HFFc6 (cell line): ENCODE measurements around the gene ANXA3. TPM values are rescaled to one million over a fixed set of nuclear protein-coding genes. Genes with fewer than 3 reads are reported as not detected.

Source experiments
- DNase-seq: peaks from one replicate; pipeline ENCODE4 v3.0.0-alpha.2; 2018
- H3K27ac Mint-ChIP-seq: 2 replicates; pipeline ENCODE4 v1.8.0; 2020; ENCODE audit warnings: mild to moderate bottlenecking, mixed read lengths
- H3K27me3 Mint-ChIP-seq: 2 replicates; pipeline ENCODE4 v1.8.0; 2021; ENCODE audit warnings: mild to moderate bottlenecking, moderate library complexity, mixed read lengths; ENCODE audit not compliant: insufficient read depth
- H3K36me3 Mint-ChIP-seq: 2 replicates; pipeline ENCODE4 v1.8.0; 2021; ENCODE audit warnings: low read depth, mixed read lengths
- H3K4me1 Mint-ChIP-seq: 2 replicates; pipeline ENCODE4 v1.8.0; 2020; ENCODE audit warnings: low read depth, mixed read lengths
- H3K4me3 Mint-ChIP-seq: 2 replicates; pipeline ENCODE4 v1.8.0; 2020; ENCODE audit warnings: mild to moderate bottlenecking, moderate library complexity, mixed read lengths
- H3K9me3 Mint-ChIP-seq: 2 replicates; pipeline ENCODE4 v1.8.0; 2020; ENCODE audit warnings: mild to moderate bottlenecking, mixed read lengths
- CTCF ChIP-seq: fragments of 200-600 bp; sonication (generic); IDR thresholded peaks from 2 replicates; pipeline ENCODE4 v1.5.0; 2021; ENCODE audit warnings: antibody characterized with exemption, mild to moderate bottlenecking
- total RNA-seq, 6 experiments: library from RNA; stranded (reverse); fragmentation: NEBNext Ultra II Directional; extraction: Animal tissue kit (Norgen Biotek cat#: 25700); gene quantifications; 2 replicates in 1 of 6; 3 replicates in 5 of 6; pipeline ENCODE4 v1.2.3, GENCODE V29; 2021

Gene ANXA3
- total RNA-seq, 6 experiments from 2014 or later = 1.5 to 3.0 (median 1.6) TPM

DNA sequence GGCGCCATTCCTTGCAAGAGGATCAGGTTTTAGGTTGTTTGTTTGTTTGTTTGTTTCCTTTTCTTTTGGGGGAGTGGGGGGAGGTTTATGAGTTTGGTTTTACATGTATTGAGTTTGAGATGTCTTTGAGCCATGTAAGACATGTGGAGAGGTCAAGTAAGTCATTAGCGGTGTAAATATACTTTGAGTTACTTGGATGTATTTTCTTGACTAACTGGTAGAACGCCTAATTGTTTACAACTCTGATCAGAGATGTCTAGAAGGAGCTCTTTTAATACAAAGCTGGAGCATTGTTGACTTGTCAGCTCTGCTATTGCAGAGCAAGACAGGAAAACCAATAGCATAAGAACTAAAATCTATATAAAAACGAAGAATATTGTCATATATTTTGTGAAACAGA lies 57.1 kb downstream of the ANXA3 start:
- no peak overlapping the region for H3K27ac Mint-ChIP-seq
- no peak for DNase-seq
- no peaks in the 10 kb centered on the region for H3K27me3 Mint-ChIP-seq
- TF ChIP-seq CTCF = no peak
- peaks cover 19% of the 10 kb centered on the region for H3K4me1 Mint-ChIP-seq
- H3K4me3 Mint-ChIP-seq = no peak overlapping the region
- H3K36me3 Mint-ChIP-seq = no peaks in the 10 kb centered on the region
- H3K9me3 Mint-ChIP-seq = no peaks in the 10 kb centered on the region

- no peaks in the 10 kb centered on the region for H3K9me3 Mint-ChIP-seq
- H3K4me3 Mint-ChIP-seq = no peak overlapping the region
- peaks cover 27% of the 10 kb centered on the region for H3K4me1 Mint-ChIP-seq
- H3K27me3 Mint-ChIP-seq = no peaks in the 10 kb centered on the region
- no peak for DNase-seq
- H3K27ac Mint-ChIP-seq = no peak overlapping the region
- no peaks in the 10 kb centered on the region for H3K36me3 Mint-ChIP-seq
- no peak for TF ChIP-seq CTCF
Observed at GRCh38 chr4:78609580-78609979, 58.0 kb downstream of the ANXA3 start.

GRCh38 chr4:78610546-78611214 lies 59.1 kb downstream of the ANXA3 start:
- H3K27ac Mint-ChIP-seq = peak overlapping the region; percentile 26; the same call in 1 of the 2 replicates
- DNase-seq = no peak
- peaks cover 38% of the 10 kb centered on the region for H3K4me1 Mint-ChIP-seq
- no peaks in the 10 kb centered on the region for H3K27me3 Mint-ChIP-seq
- no peak for TF ChIP-seq CTCF
- H3K9me3 Mint-ChIP-seq = no peaks in the 10 kb centered on the region
- H3K36me3 Mint-ChIP-seq = no peaks in the 10 kb centered on the region
- no peak overlapping the region for H3K4me3 Mint-ChIP-seq

GRCh38 chr4:78611215-78611558 lies 59.6 kb downstream of the ANXA3 start:
- Mint-ChIP-seq H3K36me3 (no peaks in the 10 kb centered on the region), H3K27ac (no peak overlapping the region), H3K4me3 (no peak overlapping the region), H3K4me1 (peaks cover 43% of the 10 kb centered on the region), H3K27me3 (no peaks in the 10 kb centered on the region), H3K9me3 (no peaks in the 10 kb centered on the region)
- no peak for DNase-seq
- TF ChIP-seq CTCF = no peak

- Mint-ChIP-seq H3K27ac (no peak overlapping the region), H3K36me3 (no peaks in the 10 kb centered on the region), H3K4me1 (peaks cover 46% of the 10 kb centered on the region), H3K9me3 (no peaks in the 10 kb centered on the region), H3K27me3 (no peaks in the 10 kb centered on the region), H3K4me3 (no peak overlapping the region)
- peak; percentile 45 for DNase-seq
- peak; percentile 82 for TF ChIP-seq CTCF
Observed at GRCh38 chr4:78612398-78613178, 61.0 kb downstream of the ANXA3 start.
